Fibroblast of skin of right biceps (primary cell): ENCODE measurements around the gene SMIM43.

Source experiments
- DNase-seq: peaks from one replicate; pipeline ENCODE4 v3.0.0-alpha.2; 2013

The SMIM43 gene

DNA sequence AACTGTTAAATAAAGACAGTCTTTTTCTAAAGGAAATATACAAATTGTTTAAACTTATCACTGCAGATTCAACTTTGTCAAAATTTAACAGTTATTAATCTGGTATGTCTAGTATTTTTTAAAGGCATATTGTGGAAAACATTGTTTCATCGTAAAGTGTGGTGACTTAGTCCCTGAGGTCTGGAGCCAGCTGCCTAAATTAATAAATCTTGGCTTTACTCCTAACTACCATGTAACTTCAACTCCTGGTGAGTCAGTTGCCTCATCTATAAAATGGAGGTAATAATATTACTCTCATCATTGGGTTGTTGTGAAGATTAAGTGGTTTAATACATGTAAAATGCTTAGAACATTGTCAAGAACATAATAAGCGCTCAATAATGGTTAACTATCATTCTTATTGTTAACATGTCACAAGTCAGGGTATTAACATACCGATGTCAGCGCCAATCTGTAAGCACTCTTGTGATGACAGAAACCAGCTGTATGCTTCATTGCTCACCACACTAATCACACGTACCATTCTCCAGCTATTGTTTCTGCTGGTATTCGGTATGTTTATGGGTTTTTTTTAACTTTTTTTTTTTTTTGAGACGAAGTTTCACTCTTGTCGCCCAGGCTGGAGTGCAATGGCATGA, 14.1 kb upstream of the SMIM43 start:
- peak; percentile 75 for DNase-seq

DNA sequence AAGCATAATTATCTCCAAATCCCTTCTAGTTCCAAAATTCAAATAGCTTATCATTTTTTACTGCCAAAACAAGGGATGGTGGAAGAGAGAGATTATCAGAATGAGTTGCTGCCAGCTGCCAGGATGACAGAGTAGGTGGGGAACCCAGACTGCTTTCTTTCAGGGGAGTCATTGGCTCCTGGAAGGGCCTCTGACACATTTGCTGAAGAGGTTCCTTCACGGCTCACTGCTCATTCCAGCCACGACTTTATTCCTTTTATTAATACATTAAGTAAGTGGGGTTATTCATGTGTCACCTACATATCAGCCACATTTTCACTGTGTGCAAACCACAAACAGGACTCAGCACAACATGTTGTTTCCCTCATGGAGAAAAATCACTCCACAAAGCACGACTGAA, 12.7 kb upstream of the SMIM43 start:
- DNase-seq = peak; percentile 53

DNA sequence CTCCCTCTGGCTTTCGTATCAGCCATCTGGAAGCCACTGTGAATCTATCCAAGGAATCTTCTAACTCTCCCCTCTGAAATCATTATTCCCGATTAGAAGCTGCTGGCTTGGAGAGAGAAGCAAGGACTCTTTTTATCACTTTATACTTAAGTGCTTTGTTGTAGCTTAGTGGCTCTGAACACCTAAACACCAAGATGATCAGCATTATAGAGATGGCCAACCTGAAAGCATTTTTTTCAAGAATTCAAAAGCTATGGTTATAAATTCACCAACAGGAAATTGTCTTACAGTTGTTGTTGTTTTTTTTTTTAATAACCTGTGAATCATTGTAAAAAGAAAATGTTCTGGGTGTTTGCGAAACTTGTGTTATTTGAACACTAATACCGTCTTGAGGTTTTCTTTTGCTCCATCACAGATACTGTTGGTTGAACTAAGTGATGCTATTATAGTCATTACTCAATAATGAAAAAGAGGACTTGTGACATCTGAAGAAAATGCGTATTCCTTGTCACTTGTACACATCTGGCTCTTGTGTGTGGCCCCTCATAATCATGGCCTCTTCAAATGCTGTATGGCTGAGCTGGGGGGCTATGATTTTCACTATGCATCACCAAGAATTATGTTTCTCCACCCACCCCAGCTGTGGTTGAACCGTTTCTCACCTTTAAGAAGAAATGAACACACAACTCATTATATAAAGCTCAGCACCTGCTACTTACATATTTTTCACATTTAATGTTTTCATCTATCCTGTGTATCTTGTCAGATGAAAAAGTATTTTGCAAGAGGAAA, 11.8 kb upstream of the SMIM43 start:
- no peak for DNase-seq

DNA sequence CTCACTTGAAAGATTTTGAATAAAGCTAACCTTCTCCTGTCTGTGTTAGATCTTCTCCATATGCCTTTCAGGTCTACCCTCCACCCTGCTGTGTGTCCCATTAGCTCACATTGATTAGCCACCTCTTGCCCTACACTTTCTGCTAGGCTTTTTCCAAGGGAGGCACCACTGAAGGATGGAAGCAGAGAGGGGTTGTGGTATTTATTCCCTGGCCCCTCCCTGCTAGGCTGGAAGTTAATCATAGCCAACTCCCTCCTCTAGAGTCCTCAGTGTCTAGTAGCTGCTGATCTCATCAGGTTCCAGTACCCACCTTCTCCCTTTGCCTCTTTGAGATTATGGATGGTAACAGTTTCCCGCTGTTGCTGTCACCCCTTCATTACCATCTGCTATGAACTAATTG, 8.9 kb upstream of the SMIM43 start:
- no peak for DNase-seq

DNA sequence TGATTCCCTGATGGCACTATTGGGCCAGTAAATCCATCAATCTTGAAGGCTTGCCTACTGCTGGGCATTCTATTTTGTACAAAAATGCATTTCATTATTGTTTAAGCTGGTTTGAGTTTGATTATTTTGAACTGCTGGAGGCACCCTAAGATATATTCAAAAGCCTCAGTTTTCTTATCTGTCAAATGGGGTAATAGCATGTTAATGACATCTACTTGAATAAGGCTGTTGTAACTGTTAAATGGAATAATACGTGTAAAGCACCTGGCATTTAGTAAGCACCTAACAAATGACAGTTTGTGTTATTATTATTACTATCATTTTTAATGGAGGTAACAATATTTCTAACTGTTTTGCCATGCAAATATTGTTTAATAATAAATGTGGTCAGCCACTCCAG, 6.9 kb upstream of the SMIM43 start:
- DNase-seq = no peak

DNA sequence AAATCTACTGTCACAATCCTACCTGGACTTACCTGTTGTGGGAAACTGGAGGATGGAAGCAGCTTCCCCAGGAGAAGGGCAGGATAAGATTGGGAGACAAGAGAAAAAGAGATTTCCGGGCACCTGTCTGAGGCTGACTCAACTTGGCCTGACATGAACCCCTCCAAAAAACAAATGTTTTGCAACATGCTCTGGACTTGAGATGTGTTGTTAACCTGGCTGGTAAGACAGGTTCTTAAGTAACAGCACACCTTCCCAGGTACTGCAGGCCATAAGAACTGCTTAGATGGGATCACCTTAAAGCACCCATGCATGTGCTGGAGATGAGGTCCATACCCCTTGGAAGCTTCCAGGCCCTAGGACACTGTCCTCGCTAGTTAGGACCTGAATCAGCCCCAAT, 4.4 kb upstream of the SMIM43 start:
- DNase-seq = no peak

DNA sequence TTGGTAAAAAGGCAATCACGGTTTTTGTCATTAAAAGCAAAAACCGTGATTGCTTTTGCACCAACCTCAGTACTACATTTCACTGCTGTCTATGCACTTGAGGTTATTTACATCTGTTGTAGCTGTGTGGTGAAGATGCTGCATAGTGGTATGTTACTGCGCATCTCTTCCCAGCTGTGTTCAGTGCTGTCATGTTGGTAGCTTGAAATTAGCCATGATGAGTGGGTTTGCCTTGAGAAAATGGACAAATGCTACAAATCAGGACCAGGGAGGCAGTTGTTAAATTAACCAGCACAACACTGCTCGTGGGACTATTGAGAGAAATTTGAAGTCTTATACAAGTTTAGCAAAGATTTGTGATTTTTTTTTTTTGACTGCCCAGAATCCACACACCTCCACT, 2.2 kb upstream of the SMIM43 start:
- no peak for DNase-seq

DNA sequence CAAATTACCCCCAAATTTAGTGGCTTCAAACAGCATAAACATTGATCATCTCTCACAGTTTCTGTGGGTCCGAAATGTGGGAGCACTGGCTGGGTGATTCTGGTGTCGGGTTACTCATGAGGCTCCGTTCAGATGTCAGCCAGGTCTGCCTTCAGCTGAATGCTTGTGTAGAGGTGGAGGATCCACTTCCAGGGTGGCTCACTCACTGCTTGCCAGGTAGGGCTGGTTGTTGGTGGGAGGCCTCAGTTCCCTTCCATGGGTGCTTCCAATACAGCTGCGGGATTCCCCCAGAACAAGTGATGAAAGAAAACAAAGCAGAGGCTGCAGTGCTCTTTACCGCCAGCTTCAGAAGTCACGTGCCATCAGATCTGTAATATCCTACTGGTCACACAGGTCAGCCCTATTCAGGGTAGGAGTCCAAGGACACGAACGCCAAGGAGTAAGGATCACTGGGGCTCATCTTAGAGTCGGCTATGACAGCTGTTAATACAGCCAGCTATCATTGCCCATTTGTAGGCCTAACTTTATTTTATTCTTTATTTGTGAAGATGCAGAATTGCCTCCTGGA, 1.1 kb upstream of the SMIM43 start:
- no peak for DNase-seq

DNA sequence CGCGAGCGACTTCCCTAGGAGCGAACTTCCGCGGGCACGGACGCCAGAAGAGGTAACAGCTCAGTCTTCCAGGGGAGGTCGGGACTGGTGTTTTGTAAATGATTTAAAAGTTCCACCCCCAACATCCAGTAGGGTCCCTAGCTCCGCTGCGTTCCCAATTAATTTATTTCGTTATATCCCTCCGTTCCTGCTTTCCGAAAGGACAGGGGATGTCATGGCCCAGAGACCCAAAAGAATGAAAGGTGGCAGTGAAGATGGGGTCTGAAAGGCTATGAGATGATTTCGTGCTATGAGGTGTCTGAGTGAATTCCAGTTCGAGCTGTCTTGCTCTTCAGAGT, 373 bp upstream of the SMIM43 start:
- no peak for DNase-seq

DNA sequence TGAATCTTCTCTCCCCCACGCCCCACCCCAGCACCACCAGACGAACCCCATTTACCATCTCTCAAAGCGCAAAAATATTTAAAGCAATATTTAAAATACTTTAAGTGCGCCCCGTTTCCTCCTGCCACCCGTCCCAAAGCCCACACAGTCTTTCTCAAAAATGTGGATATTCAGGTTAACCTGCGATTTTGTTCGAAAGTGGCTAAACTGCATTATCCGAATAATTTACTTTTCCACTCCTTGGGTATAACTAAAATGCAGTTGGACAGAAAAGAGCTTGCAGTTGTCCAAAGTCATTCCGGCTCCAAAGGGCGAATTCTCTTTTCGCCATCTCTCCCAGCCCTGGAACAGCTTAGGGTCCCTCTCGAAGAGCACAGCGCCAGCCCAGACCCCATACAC, 662 bp downstream of the SMIM43 start:
- DNase-seq = no peak

DNA sequence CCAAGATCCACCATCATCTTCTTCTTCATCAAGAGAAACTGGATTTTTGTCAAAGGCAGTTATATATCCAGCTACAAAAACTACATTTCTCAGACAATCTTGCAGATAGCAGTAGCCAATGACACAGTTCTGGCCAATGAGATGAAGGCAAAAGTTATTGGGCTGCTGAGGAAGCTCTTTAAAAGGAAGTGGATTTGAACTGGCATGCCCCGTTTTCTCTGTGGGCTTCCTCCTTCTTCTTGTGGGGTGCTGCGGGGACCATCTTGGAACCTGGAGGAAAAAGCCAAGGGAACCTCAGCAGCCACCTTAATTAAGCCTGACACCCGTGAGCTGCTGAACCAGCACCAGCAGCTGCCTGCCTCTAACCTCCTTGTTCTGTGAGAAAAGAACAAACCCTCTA, 4.8 kb downstream of the SMIM43 start:
- no peak for DNase-seq

DNA sequence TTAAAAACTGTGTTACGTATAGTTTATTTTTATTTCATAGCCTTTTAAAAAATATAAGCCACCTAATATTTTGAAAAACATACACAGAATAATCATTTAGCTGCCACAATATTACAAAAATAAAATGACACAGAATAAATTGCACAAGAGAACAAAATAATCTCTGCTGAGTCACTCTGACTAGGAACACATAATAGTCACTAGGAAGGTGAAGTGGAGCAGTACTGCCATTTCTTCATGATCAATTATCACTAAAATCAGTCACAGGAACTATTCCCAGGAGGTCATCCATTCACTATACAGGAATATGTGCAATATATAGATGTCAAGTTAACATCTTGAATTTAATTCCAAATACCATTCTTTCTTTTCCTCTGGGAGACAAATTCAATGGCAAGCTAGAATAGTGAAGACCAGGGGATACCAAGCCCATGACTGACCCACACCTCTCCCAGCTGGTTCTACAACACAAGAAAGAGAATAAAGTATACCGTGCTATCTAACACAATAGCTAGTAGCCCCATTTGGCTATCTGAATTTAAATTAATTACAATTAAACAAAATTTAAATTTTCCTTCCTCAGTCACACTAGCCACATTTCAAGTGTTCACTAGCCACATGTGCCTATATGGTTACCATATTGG, 5.9 kb downstream of the SMIM43 start:
- DNase-seq = peak; percentile 22

DNA sequence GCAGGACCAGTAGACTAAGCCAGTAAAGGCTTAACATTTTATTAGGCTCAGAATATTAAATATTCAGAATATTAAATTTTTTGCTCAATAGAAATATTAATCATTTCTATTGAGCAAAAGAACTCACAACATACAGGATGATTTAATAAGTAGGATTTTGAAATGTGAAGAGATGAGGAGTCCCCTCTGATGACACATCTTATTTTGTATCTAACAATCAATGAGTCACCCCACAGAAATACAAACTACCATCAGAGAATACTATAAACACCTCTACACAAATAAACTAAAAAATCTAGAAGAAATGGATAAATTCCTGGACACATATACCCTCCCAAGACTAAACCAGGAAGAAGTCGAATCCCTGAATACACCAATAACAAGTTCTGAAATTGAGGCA, 12.8 kb downstream of the SMIM43 start:
- peak; percentile 33 for DNase-seq

DNA sequence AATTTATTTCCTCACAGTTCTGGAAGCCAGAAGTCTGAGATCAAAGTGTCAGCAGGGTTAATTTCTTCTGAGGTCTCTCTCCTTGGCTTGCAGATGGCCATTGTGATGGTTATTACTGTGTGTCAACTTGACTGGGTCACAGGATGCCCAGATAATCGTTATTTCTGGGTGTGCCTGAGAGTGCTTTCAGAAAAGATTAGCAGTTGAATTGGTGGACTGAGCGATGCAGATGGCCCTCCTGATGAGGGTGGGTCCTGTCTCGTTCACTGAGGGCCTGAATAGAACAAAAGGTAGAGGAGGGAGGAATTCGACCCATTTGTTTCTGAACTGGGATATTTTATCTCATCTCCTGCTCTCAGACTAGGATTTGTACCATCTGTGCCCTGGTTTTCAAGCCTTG, 15.7 kb downstream of the SMIM43 start:
- DNase-seq = no peak

DNA sequence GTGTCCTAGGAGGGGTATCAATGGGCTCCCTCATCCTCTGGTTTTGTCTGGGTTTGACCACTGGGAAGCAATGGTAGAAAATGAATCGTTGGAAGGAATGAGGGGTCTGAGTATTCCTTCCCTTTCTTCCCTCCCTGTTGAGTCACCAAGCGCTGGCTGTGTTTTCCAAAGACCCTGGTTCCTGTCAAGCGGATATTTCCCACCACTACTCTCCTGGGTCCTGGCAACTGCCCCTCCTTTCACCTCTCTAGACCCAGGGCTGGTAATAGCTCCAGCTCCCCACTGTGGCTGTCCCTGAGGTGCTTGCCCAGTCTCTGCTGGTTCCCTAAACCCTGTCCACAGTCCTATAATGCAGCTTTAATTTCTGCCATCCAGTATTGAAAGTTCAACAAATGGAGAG, 22.2 kb downstream of the SMIM43 start:
- DNase-seq = no peak

DNA sequence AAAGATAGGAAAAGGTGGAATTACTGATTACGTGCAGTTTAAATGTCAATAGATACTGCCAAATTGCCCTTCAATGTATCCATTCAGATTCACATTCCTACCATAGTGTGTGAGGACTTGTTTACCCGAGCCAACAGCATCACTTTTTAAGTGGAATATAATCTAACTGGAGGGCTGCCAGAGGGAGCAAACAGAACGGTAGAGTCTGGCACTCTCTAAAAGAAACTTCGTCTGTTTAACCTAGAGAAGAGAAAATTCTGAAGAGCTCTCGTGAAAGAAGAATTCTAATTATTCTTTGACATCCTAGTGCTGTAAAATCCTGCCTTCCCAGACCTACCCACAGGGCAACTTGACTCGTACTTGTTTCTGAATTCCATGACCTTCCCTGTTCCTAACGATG, 23.2 kb downstream of the SMIM43 start:
- DNase-seq = no peak

DNA sequence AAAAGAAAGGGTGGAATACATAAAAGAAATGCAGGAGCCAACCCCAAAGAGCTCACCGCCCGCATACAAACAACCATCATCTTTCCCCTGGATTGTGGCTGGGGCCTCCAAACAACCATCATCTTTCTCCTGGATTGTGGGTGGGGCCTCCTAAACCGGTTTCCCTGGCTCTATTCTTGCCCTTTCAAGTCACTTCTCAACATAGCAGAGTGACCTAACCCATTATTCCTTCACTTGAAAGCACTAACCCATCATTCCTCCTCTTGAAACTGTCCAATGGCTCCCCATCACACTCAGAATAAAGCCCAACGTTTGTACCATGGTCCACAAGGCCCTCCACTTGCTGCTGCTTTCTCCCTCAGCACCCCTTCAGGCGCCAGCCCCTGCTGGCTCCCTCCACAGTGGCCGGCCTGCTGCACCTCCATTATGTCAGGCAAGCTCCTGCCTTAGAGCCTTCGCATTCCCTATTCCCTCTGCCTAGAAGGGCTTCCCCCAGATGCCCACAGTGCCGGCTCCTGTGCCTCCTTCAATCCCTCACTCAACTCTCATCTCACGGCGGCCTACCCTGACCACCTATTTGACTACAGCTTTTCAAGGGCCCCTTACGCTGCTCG, 24.1 kb downstream of the SMIM43 start:
- DNase-seq = no peak

DNA sequence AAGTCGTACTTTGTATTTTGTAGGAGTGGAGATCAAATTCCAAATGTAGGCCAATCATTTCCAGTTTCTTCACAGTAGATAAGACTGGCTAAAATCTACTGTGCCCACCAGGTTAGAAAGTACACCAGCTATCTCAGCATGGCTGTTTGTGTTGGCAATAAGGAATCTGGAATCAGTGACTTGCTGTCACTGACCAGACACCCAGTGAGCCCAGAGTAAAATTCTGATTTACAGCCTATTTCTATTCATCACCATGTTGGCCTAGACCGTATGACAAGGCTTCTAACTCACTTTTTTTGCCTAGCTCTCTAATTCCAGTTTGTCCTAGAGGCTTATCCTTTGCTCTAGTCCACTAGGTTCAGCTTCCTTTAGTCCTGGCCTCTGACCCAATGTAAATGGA, 25.4 kb downstream of the SMIM43 start:
- DNase-seq = no peak

DNA sequence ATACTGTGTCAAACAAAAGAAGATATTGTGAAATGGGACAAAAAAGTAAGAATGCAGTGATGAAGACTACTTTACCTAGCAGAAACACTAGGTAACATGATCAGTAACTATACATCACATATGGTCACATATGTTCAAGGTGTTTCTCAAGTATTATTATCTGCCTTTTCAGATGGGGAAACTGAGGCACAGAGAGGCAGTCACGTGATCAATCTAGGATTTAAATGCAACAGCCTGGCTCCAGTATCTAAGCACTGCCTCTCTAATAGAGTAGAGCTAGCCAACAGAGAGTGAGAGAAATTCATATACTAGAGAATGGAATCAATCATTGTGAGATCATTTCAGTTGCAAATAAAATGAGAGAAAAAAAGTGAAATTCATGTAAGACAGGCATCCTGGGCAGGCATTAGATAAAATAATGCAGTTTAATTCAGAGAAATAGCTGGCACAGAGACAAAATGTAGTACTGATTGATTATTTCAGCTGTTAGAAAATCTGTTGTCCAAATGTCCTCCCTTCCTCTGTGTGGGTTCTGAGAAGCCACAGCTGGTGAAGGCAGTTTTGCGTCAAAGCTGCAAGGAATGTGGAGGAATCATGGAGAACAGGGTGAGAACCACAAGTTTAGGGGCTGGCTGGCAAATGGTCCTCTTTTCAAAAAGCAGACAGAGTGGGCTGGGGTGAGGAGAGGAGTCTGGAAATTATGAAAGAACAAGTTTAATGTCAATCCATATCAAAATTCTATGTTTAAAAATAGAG, 26.0 kb downstream of the SMIM43 start:
- peak; percentile 67 for DNase-seq

DNA sequence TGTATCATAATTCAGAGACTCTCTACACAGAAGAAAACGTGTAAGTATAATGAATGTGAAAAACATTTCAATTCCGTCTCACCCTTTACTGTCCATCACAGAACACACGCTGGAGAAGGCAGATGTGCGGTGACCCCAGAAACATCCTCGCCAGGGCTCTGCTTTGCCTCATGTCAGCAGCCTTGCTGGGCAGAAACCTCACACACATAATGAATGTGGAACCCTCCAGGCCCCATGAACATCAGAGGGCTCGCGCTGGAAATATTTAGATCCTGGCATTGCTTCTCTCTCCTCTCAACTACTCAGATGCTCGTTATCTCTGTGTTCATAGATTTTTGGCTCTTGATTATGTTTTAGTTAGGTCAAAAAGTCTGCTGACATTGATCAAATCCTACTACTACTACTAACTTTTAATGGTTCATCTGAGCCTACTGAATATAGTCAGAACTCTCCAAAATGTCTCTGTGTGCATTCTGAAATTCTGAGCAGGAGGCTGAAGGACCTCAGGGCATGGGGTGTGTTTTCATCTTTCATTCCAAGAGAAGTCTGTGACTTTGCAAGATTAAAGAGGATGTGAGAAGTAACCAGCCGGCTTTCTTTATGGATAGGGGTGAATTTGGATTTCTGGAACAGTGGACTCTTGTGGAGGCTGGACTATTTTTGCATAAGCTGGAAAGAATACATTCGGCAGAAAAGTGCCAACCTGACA, 27.0 kb downstream of the SMIM43 start:
- no peak for DNase-seq

DNA sequence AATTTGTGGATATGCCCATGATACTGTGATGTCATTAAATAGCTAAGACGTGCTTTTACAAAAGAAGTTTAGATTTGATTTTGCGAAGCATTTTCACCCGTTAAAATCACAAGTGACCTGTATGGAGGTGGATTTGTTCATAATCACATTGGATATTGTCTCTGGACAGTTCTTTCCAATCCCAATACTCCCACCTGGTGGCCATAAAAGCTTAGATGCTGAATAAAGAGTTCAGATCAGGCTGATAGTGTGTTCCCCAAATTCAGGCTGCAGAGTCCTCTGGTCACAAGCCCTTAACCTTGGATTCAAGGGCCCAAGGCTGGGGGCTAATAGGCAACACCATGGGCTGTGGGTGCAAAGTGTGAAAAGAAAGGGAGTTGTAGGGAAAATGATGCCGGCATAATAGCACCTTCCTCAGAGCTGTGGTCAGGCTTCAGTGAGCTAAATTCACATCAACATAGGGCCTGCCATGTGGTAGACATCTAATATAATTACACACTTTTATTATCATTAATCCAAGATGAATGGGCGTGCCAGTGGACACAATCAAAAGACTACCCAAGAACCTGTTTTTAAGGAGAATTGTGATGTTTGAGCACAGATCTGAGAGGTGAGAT, 28.1 kb downstream of the SMIM43 start:
- peak; percentile 70 for DNase-seq

DNA sequence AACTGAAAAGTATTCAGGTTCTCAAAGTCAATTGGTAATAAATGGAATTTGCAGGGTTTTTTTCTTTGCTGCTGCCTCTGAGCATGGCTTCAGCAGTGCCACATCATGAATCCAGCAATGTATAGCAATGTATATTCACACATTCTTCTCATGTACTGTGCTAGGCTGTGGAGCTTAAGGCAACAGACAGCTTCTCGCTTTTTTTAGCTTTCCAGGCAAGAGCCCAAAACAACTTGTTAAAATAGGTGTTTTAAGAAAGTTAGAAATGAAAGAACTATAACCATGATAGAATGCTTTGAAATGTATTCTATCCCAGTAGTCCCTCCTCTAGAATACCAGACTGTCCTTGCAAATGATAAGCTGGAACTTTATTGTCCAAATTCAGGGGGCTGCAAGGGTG, 30.4 kb downstream of the SMIM43 start:
- DNase-seq = peak; percentile 17
